H1 (cell line): ENCODE measurements around the gene CHMP4A. TPM values are rescaled to one million over a fixed set of nuclear protein-coding genes. Genes with fewer than 3 reads are reported as not detected.

ENCODE experiments used
- POLR2AphosphoS5 ChIP-seq: IDR thresholded peaks from 2 replicates; pipeline ENCODE4 v1.6.1; 2011; ENCODE audit warnings: low read depth, low read length
- TAF1 ChIP-seq: IDR thresholded peaks from 2 replicates; pipeline ENCODE4 v1.6.1; 2011; ENCODE audit warnings: mild to moderate bottlenecking, low read depth, low read length
- polyA plus RNA-seq, 7 experiments: library from polyadenylated mRNA; depleted of rRNA in 3 of 7; stranded (reverse) in 5 of 7; unstranded in 2 of 7; fragments of >200 nt in 5 of 7; fragments of 200-250 nt in 2 of 7; gene quantifications; 1 replicate in 5 of 7; 2 replicates in 1 of 7; 4 replicates in 1 of 7; pipeline versions ENCODE4 v1.2.1 to v1.2.3, GENCODE V29; 2011 to 2013; ENCODE audit warnings: missing spikeins in 2 of 7, mixed read lengths in 2 of 7
- total RNA-seq: library from RNA; stranded (reverse); fragmentation: NEBNext Ultra II Directional; extraction: Animal tissue kit (Norgen Biotek cat#: 25700); gene quantifications from 2 replicates; pipeline ENCODE4 v1.2.1, GENCODE V29; 2021

The CHMP4A gene
- total and polyA plus RNA-seq, 2 of the 8 experiments (the other 6 are each of a cell fraction or from before 2014, with no cell fraction given) = 32.9 to 37.6 TPM

GRCh38 chr14:24172871-24173281, 40.4 kb downstream of the CHMP4A start (continued):
- TF ChIP-seq POLR2AphosphoS5 = no peak
- no peak for TF ChIP-seq TAF1
